ENCODE data around the gene FLYWCH1. TPM values are rescaled to one million over a fixed set of nuclear protein-coding genes. Genes with fewer than 3 reads are reported as not detected.

FLYWCH1 gene
- total RNA-seq, 4 donors from 2014 or later, result 31.3 to 49.8 (median 41.5) TPM

- no peaks in the 10 kb centered on the region for H3K36me3 ChIP-seq
- DNase-seq, result no peak
- H3K27ac ChIP-seq, result no peak overlapping the region
- no peaks in the 10 kb centered on the region for H3K27me3 ChIP-seq
- H3K9me3 ChIP-seq, result no peaks in the 10 kb centered on the region
- no peak overlapping the region for H3K4me3 ChIP-seq (replicated peaks in 1 of 3)
- intact Hi-C loops (cut with DNase I), result no loop called here
- TF ChIP-seq CTCF (IDR thresholded peaks at IDR 0.05), result no peak
- TF ChIP-seq POLR2A (IDR thresholded peaks at IDR 0.05), result no peak
- WGBS, 2 donors, result 40 to 44% methylated on average over 1 to 7 of the region's 10 CpGs
- no peaks in the 10 kb centered on the region for H3K4me1 ChIP-seq
These were observed 43.7 kb downstream of the FLYWCH1 start for GRCh38 chr16:2955438-2955778.

GRCh38 chr16:2955779-2956578 lies 44.2 kb downstream of the FLYWCH1 start:
- H3K4me3 ChIP-seq (replicated peaks in 1 of 3), result no peak overlapping the region

GRCh38 chr16:2956579-2956956 lies 44.8 kb downstream of the FLYWCH1 start:
- intact Hi-C loops (cut with DNase I), result no loop called here
- no peak for DNase-seq
- Histone ChIP-seq H3K36me3 (no peaks in the 10 kb centered on the region), H3K4me3 (replicated peaks in 1 of 3) (no peak overlapping the region), H3K27me3 (no peaks in the 10 kb centered on the region), H3K9me3 (no peaks in the 10 kb centered on the region), H3K4me1 (no peaks in the 10 kb centered on the region), H3K27ac (no peak overlapping the region)
- WGBS, 2 donors, result 89% methylated on average over 6 to 11 of the region's 11 CpGs
- TF ChIP-seq POLR2A (IDR thresholded peaks at IDR 0.05) (no peak), CTCF (IDR thresholded peaks at IDR 0.05) (no peak)

More at GRCh38 chr16:2955779-2956578, 44.2 kb downstream of the FLYWCH1 start:
- WGBS, 2 donors, result 12 to 57% methylated on average over 11 to 12 of the region's 21 CpGs
- Histone ChIP-seq H3K27me3 (no peaks in the 10 kb centered on the region), H3K27ac (no peak overlapping the region), H3K4me1 (no peaks in the 10 kb centered on the region), H3K36me3 (no peaks in the 10 kb centered on the region), H3K9me3 (no peaks in the 10 kb centered on the region)
- no peak for TF ChIP-seq POLR2A (IDR thresholded peaks at IDR 0.05)
- no peak for TF ChIP-seq CTCF (IDR thresholded peaks at IDR 0.05)
- DNase-seq, result no peak
- intact Hi-C loops (cut with DNase I), result no loop called here

GRCh38 chr16:2959206-2959605 lies 47.5 kb downstream of the FLYWCH1 start:
- H3K9me3 ChIP-seq, result no peaks in the 10 kb centered on the region
- peaks cover 16% of the 10 kb centered on the region for H3K27me3 ChIP-seq
- no peak for DNase-seq
- H3K4me1 ChIP-seq, result peaks cover 11 to 14% of the 10 kb centered on the region in 2 donors
- H3K4me3 ChIP-seq (replicated peaks in 1 of 3), result no peak overlapping the region
- no peaks in the 10 kb centered on the region for H3K36me3 ChIP-seq
- TF ChIP-seq CTCF (IDR thresholded peaks at IDR 0.05) (no peak), POLR2A (IDR thresholded peaks at IDR 0.05) (no peak)
- WGBS, 2 donors, result 51 to 58% methylated on average over 10 of the region's 10 CpGs
- intact Hi-C loops (cut with DNase I), result no loop called here
- no peak overlapping the region for H3K27ac ChIP-seq

GRCh38 chr16:2960183-2961010 lies 48.7 kb downstream of the FLYWCH1 start:
- peaks cover 23 to 25% of the 10 kb centered on the region in 2 donors for H3K4me1 ChIP-seq
- no peaks in the 10 kb centered on the region for H3K36me3 ChIP-seq
- no peak overlapping the region for H3K27ac ChIP-seq
- 70 to 81% methylated on average over 17 of the region's 17 CpGs for WGBS, 2 donors
- intact Hi-C loops (cut with DNase I), result no loop called here
- H3K9me3 ChIP-seq, result no peaks in the 10 kb centered on the region
- peaks cover 28% of the 10 kb centered on the region for H3K27me3 ChIP-seq
- TF ChIP-seq CTCF (IDR thresholded peaks at IDR 0.05) (no peak), POLR2A (IDR thresholded peaks at IDR 0.05) (no peak)
- no peak overlapping the region for H3K4me3 ChIP-seq (replicated peaks in 1 of 3)
- no peak for DNase-seq
